ENCODE results near the gene VANGL2. TPM values are rescaled to one million over a fixed set of nuclear protein-coding genes. Genes with fewer than 3 reads are reported as not detected.

Gene VANGL2
- total and polyA plus RNA-seq, 9 of the 15 experiments (the other 6 are each of a cell fraction or from before 2014, with no cell fraction given), result 0.28 to 4.0 (median 0.98) TPM

DNA sequence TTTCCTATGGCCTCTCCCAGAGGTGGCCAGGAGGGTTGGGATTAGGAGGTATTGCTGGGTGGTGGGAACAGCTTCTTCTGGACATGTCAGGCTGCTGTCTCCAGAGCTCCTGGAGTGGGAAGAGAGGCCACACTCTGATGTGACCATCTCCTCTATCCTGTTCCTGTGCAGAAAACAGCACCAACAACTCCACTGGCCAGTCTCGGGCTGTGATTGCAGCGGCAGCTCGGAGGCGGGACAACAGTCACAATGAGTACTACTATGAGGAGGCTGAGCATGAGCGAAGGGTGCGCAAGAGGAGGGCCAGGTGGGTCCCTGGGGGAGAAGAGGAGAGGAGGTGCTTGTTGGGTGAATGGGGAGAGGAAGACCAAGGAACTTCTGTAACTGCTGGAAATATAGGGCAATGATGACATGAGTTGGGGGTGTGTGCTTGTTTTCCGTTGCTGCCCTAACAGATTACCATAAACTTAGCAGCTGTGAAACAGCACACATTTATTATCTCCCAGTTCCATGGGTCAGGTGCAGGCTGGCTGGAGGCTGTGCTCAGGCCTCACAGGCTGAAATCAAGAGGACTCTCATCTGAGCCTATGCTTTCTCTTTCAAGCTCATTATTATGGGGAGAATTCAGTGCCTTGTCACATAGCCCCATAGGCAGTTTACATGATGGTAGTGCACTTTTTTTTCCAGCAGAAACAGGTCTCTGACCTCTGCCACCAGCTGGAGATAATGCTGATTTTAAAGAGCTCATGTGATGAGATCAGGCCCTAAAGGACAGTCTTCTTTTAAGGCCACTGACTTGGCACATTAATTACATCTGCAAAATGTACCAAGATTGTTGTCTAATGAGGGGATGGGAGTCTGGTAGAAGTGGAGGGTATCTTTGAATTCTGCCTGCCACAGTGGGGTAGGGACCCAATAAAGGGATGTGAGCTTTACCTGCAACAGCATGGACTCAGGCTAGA lies 20.8 kb downstream of the VANGL2 start:
- H3K4me2 ChIP-seq (ENCODE audit: insufficient read depth, low read length), result peak overlapping the region; percentile 40; the same call in 1 of the 2 replicates
- peak in 1 of 4 experiments; percentile 60 for DNase-seq (ENCODE audit: extremely low read depth in 1 of 4, low spot score in 3 of 4)
- no peaks in the 10 kb centered on the region for H3K27me3 ChIP-seq (ENCODE audit: control insufficient read depth in 2 of 2, insufficient read depth in 2 of 2, low read length in 2 of 2)
- CTCF ChIA-PET (ENCODE audit: low intra/inter-chr PET ratio), result no interaction called here
- peak; percentile 80 for ATAC-seq
- H3K79me2 ChIP-seq (ENCODE audit: control insufficient read depth, insufficient read depth, low read length), result no peaks in the 10 kb centered on the region
- WGBS (ENCODE audit: insufficient coverage, low coverage, missing lambda C conversion rate), result 46% methylated on average over 7 of the region's 7 CpGs
- in situ Hi-C loops (cut with MboI) (no loop called here), intact Hi-C loops (cut with micrococcal nuclease) (no loop called here)
- H3K9ac ChIP-seq (ENCODE audit: insufficient read depth in 1 of 2, low read depth in 2 of 2, low read length in 2 of 2), result no peak overlapping the region
- peaks cover 19 to 27% of the 10 kb centered on the region in 2 experiments; a peak in 4 of 5 replicates for H3K4me1 ChIP-seq (replicated peaks in 1 of 2; ENCODE audit: control insufficient read depth in 2 of 2, insufficient read depth in 2 of 2, low read length in 2 of 2)
- H3K9me3 ChIP-seq (replicated peaks; ENCODE audit: control insufficient read depth, insufficient read depth, low read depth, low read length), result no peaks in the 10 kb centered on the region
- no peak overlapping the region for H3K27ac ChIP-seq (ENCODE audit: extremely low read depth, low read depth, low read length)
- peak; percentile 85 for FAIRE-seq
- 0 out of 2 replicates have a peak, but pooled peaks cover 4% of the 10 kb centered on the region for H4K20me1 ChIP-seq (replicated peaks; ENCODE audit: control insufficient read depth, insufficient read depth, low read length)
- H2AFZ ChIP-seq (ENCODE audit: low read depth, low read length), result no peak overlapping the region
- no peak overlapping the region for H3K4me3 ChIP-seq
- no peaks in the 10 kb centered on the region for H3K9me1 ChIP-seq (ENCODE audit: control insufficient read depth, insufficient read depth, low read length)
- no peaks in the 10 kb centered on the region for H3K36me3 ChIP-seq (ENCODE audit: control insufficient read depth, insufficient read depth, low read length)
- BruUV-seq (replicated peaks), result no TSS peak
- POLR2A ChIA-PET, result interaction anchor here (0.5 to 1.0 kb wide), 5 partner anchors 10 to 230 kb away, joined by 3 to 4 read pairs (median 3); no protein-coding TSS in a partner anchor
- TF ChIP-seq SRSF7 (optimal IDR thresholded peaks at IDR 0.05; ENCODE audit: low read depth, low read length), result no peak
- no peak for TF ChIP-seq PTBP1 (IDR thresholded peaks at IDR 0.05; ENCODE audit: low read depth, low read length)
- TF ChIP-seq, protein P1, sequence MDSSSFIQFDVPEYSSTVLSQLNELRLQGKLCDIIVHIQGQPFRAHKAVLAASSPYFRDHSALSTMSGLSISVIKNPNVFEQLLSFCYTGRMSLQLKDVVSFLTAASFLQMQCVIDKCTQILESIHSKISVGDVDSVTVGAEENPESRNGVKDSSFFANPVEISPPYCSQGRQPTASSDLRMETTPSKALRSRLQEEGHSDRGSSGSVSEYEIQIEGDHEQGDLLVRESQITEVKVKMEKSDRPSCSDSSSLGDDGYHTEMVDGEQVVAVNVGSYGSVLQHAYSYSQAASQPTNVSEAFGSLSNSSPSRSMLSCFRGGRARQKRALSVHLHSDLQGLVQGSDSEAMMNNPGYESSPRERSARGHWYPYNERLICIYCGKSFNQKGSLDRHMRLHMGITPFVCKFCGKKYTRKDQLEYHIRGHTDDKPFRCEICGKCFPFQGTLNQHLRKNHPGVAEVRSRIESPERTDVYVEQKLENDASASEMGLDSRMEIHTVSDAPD (CRISPR knock-in tag; IDR thresholded peaks at IDR 0.05), result no peak
- no peak for TF ChIP-seq ZNF253 (CRISPR knock-in tag; conservative IDR thresholded peaks at IDR 0.05)
- no peak for TF ChIP-seq FOXJ3 (CRISPR knock-in tag; IDR thresholded peaks at IDR 0.05)
- no peak for TF ChIP-seq ELF2 (CRISPR knock-in tag; IDR thresholded peaks at IDR 0.05)
- no peak for TF ChIP-seq HLTF (IDR thresholded peaks at IDR 0.05)
- TF ChIP-seq ZFP30 (CRISPR knock-in tag; IDR thresholded peaks at IDR 0.05; ENCODE audit: borderline replicate concordance), result no peak
- no peak for TF ChIP-seq ZNF212 (CRISPR knock-in tag; IDR thresholded peaks at IDR 0.05)
- TF ChIP-seq, protein P2, sequence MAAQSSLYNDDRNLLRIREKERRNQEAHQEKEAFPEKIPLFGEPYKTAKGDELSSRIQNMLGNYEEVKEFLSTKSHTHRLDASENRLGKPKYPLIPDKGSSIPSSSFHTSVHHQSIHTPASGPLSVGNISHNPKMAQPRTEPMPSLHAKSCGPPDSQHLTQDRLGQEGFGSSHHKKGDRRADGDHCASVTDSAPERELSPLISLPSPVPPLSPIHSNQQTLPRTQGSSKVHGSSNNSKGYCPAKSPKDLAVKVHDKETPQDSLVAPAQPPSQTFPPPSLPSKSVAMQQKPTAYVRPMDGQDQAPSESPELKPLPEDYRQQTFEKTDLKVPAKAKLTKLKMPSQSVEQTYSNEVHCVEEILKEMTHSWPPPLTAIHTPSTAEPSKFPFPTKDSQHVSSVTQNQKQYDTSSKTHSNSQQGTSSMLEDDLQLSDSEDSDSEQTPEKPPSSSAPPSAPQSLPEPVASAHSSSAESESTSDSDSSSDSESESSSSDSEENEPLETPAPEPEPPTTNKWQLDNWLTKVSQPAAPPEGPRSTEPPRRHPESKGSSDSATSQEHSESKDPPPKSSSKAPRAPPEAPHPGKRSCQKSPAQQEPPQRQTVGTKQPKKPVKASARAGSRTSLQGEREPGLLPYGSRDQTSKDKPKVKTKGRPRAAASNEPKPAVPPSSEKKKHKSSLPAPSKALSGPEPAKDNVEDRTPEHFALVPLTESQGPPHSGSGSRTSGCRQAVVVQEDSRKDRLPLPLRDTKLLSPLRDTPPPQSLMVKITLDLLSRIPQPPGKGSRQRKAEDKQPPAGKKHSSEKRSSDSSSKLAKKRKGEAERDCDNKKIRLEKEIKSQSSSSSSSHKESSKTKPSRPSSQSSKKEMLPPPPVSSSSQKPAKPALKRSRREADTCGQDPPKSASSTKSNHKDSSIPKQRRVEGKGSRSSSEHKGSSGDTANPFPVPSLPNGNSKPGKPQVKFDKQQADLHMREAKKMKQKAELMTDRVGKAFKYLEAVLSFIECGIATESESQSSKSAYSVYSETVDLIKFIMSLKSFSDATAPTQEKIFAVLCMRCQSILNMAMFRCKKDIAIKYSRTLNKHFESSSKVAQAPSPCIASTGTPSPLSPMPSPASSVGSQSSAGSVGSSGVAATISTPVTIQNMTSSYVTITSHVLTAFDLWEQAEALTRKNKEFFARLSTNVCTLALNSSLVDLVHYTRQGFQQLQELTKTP (IDR thresholded peaks at IDR 0.05; ENCODE audit: low read depth in 1 of 2, partially characterized antibody in 2 of 2), result no peak
- no peak for TF ChIP-seq ARID2 (IDR thresholded peaks at IDR 0.05)
- peak; percentile 37; the same call in 1 of the 2 replicates for TF ChIP-seq RBFOX2 (IDR thresholded peaks at IDR 0.05; ENCODE audit: low read depth, low read length)
- no peak for TF ChIP-seq KAT2B (IDR thresholded peaks at IDR 0.05; ENCODE audit: low read depth, low read length)

Measured in K562 (cell line).